Frontal cortex (tissue), 1 donor: ENCODE results near the gene OR2L3. TPM values are rescaled to one million over a fixed set of nuclear protein-coding genes. Genes with fewer than 3 reads are reported as not detected.

Source experiments
- small RNA-seq: library from RNA; depleted of rRNA; stranded (forward); fragments of <200 nt; gene quantifications from one replicate; pipeline ENCODE3, GENCODE V24; 2014
- total RNA-seq: library from RNA; depleted of rRNA; stranded (reverse); fragments of >200 nt; gene quantifications from one replicate; pipeline ENCODE4 v1.2.3, GENCODE V29; 2014

The OR2L3 gene
- total RNA-seq, 1 donor from 2014 or later: 0.41 TPM

Small RNA genes within 50 kb of the gene (small RNA-seq; reads per million reads assigned to genes)
- not detected for gene RF00019

Other genes with a start within 250 kb of the OR2L3 start
- not detected for gene OR14A16, start 222.7 kb upstream of the OR2L3 start, total RNA-seq
- not detected for gene OR11L1, start 204.9 kb upstream of the OR2L3 start, total RNA-seq
- 3.3 TPM for gene TRIM58, start 189.6 kb upstream of the OR2L3 start, total RNA-seq
- gene OR2W3, start 151.2 kb upstream of the OR2L3 start, total RNA-seq: 2.9 TPM
- not detected for gene OR2T8, start 126.6 kb upstream of the OR2L3 start, total RNA-seq
- not detected for gene OR2AJ1, start 121.9 kb upstream of the OR2L3 start, total RNA-seq
- 0.82 TPM for gene OR2L8, start 98.0 kb upstream of the OR2L3 start, total RNA-seq
- gene OR2AK2, start 81.6 kb upstream of the OR2L3 start, total RNA-seq: 0.41 TPM
- 0.41 TPM for gene OR2L5, start 33.2 kb upstream of the OR2L3 start, total RNA-seq
- 0.41 TPM for gene OR2L2, start 16.8 kb upstream of the OR2L3 start, total RNA-seq
- 1.6 TPM for gene OR2L13, start 48.3 kb downstream of the OR2L3 start, total RNA-seq
- not detected for gene OR2M5, start 98.3 kb downstream of the OR2L3 start, total RNA-seq
- not detected for gene OR2M2, start 128.0 kb downstream of the OR2L3 start, total RNA-seq
- gene OR2M3, start 150.4 kb downstream of the OR2L3 start, total RNA-seq: under 0.01 TPM
- gene OR2M4, start 184.6 kb downstream of the OR2L3 start, total RNA-seq: under 0.01 TPM
- not detected for gene OR2T33, start 231.1 kb downstream of the OR2L3 start, total RNA-seq